ENCODE data around the gene DHX32.

DHX32 gene

GRCh38 chr10:125823663-125824251, 57.3 kb downstream of the DHX32 start:
- H3K4me3 ChIP-seq (ENCODE audit: low read length in 2 of 2), result peak overlapping the region; percentile 88 to 100
- H3K27ac ChIP-seq (ENCODE audit: low read length), result peak overlapping the region; percentile 89
- peaks cover 9 to 20% of the 10 kb centered on the region in 2 donors for H3K36me3 ChIP-seq (ENCODE audit: control insufficient read depth in 2 of 2, insufficient read depth in 2 of 2, low read length in 2 of 2)
- no peaks in the 10 kb centered on the region for H3K27me3 ChIP-seq (ENCODE audit: control insufficient read depth in 1 of 2, insufficient read depth in 2 of 2, low read length in 2 of 2)
- H3K9me3 ChIP-seq (ENCODE audit: control insufficient read depth in 2 of 2, low read length in 2 of 2), result no peaks in the 10 kb centered on the region
- peaks cover 21% of the 10 kb centered on the region for H3K4me1 ChIP-seq (ENCODE audit: control insufficient read depth, insufficient read depth, low read length)
- peak overlapping the region; percentile 89 to 98 for H3K9ac ChIP-seq (ENCODE audit: low read length in 2 of 2)

- no peaks in the 10 kb centered on the region for H3K9me3 ChIP-seq (ENCODE audit: control insufficient read depth in 2 of 2, low read length in 2 of 2)
- peak within 1 kb of the TSS; percentile 88 to 100 for H3K4me3 ChIP-seq (ENCODE audit: low read length in 2 of 2)
- H3K36me3 ChIP-seq (ENCODE audit: control insufficient read depth in 2 of 2, insufficient read depth in 2 of 2, low read length in 2 of 2), result peaks cover 2 to 14% of the 10 kb centered on the region in 2 donors
- H3K27ac ChIP-seq (ENCODE audit: low read length), result peak within 1 kb of the TSS; percentile 89
- H3K4me1 ChIP-seq (ENCODE audit: control insufficient read depth, insufficient read depth, low read length), result peaks cover 21% of the 10 kb centered on the region
- peak within 1 kb of the TSS; percentile 89 to 98 for H3K9ac ChIP-seq (ENCODE audit: low read length in 2 of 2)
- H3K27me3 ChIP-seq (ENCODE audit: control insufficient read depth in 1 of 2, insufficient read depth in 2 of 2, low read length in 2 of 2), result no peaks in the 10 kb centered on the region
Observed at GRCh38 chr10:125822878-125823662, 58.0 kb downstream of the DHX32 start, which contains the start of the genes BCCIP and UROS. TSS of gene BCCIP (plus strand) at chr10:125823546. CDS start at chr10:125823558, 12 bp downstream. TSS of gene UROS (minus strand) at chr10:125823258. CDS start at chr10:125816499, 6,759 bp downstream.

GRCh38 chr10:125820701-125821100, 60.4 kb downstream of the DHX32 start:
- Histone ChIP-seq H3K4me1 (ENCODE audit: control insufficient read depth, insufficient read depth, low read length) (peaks cover 21% of the 10 kb centered on the region), H3K9ac (ENCODE audit: low read length in 2 of 2) (no peak overlapping the region), H3K27ac (ENCODE audit: low read length) (no peak overlapping the region), H3K36me3 (ENCODE audit: control insufficient read depth in 2 of 2, insufficient read depth in 2 of 2, low read length in 2 of 2) (peaks cover 4 to 8% of the 10 kb centered on the region in 2 donors), H3K9me3 (ENCODE audit: control insufficient read depth in 2 of 2, low read length in 2 of 2) (no peaks in the 10 kb centered on the region), H3K4me3 (ENCODE audit: low read length in 2 of 2) (no peak overlapping the region), H3K27me3 (ENCODE audit: control insufficient read depth in 1 of 2, insufficient read depth in 2 of 2, low read length in 2 of 2) (no peaks in the 10 kb centered on the region)

GRCh38 chr10:125817337-125817946, 63.6 kb downstream of the DHX32 start:
- no peak overlapping the region for H3K4me3 ChIP-seq (ENCODE audit: low read length in 2 of 2)
- H3K27ac ChIP-seq (ENCODE audit: low read length), result no peak overlapping the region
- no peaks in the 10 kb centered on the region for H3K27me3 ChIP-seq (ENCODE audit: control insufficient read depth in 1 of 2, insufficient read depth in 2 of 2, low read length in 2 of 2)
- H3K9ac ChIP-seq (ENCODE audit: low read length in 2 of 2), result no peak overlapping the region
- peaks cover 9% of the 10 kb centered on the region for H3K4me1 ChIP-seq (ENCODE audit: control insufficient read depth, insufficient read depth, low read length)
- peaks cover 17 to 25% of the 10 kb centered on the region in 2 donors for H3K36me3 ChIP-seq (ENCODE audit: control insufficient read depth in 2 of 2, insufficient read depth in 2 of 2, low read length in 2 of 2)
- H3K9me3 ChIP-seq (ENCODE audit: control insufficient read depth in 2 of 2, low read length in 2 of 2), result no peaks in the 10 kb centered on the region

GRCh38 chr10:125816548-125816947, 64.5 kb downstream of the DHX32 start:
- Histone ChIP-seq H3K9me3 (ENCODE audit: control insufficient read depth in 2 of 2, low read length in 2 of 2) (no peaks in the 10 kb centered on the region), H3K4me3 (ENCODE audit: low read length in 2 of 2) (no peak overlapping the region), H3K4me1 (ENCODE audit: control insufficient read depth, insufficient read depth, low read length) (peaks cover under 1% of the 10 kb centered on the region), H3K36me3 (ENCODE audit: control insufficient read depth in 2 of 2, insufficient read depth in 2 of 2, low read length in 2 of 2) (peaks cover 17 to 28% of the 10 kb centered on the region in 2 donors), H3K9ac (ENCODE audit: low read length in 2 of 2) (no peak overlapping the region), H3K27me3 (ENCODE audit: control insufficient read depth in 1 of 2, insufficient read depth in 2 of 2, low read length in 2 of 2) (no peaks in the 10 kb centered on the region), H3K27ac (ENCODE audit: low read length) (no peak overlapping the region)

GRCh38 chr10:125815764-125816163, 65.3 kb downstream of the DHX32 start:
- no peaks in the 10 kb centered on the region for H3K27me3 ChIP-seq (ENCODE audit: control insufficient read depth in 1 of 2, insufficient read depth in 2 of 2, low read length in 2 of 2)
- H3K9me3 ChIP-seq (ENCODE audit: control insufficient read depth in 2 of 2, low read length in 2 of 2), result no peaks in the 10 kb centered on the region
- no peak overlapping the region for H3K4me3 ChIP-seq (ENCODE audit: low read length in 2 of 2)
- no peaks in the 10 kb centered on the region for H3K4me1 ChIP-seq (ENCODE audit: control insufficient read depth, insufficient read depth, low read length)
- H3K36me3 ChIP-seq (ENCODE audit: control insufficient read depth in 2 of 2, insufficient read depth in 2 of 2, low read length in 2 of 2), result peaks cover 17 to 34% of the 10 kb centered on the region in 2 donors
- H3K27ac ChIP-seq (ENCODE audit: low read length), result no peak overlapping the region
- no peak overlapping the region for H3K9ac ChIP-seq (ENCODE audit: low read length in 2 of 2)

GRCh38 chr10:125812128-125812750, 68.9 kb downstream of the DHX32 start:
- Histone ChIP-seq H3K9me3 (ENCODE audit: control insufficient read depth in 2 of 2, low read length in 2 of 2) (no peaks in the 10 kb centered on the region), H3K4me3 (ENCODE audit: low read length in 2 of 2) (no peak overlapping the region), H3K36me3 (ENCODE audit: control insufficient read depth in 2 of 2, insufficient read depth in 2 of 2, low read length in 2 of 2) (peaks cover 38 to 51% of the 10 kb centered on the region in 2 donors), H3K9ac (ENCODE audit: low read length in 2 of 2) (no peak overlapping the region), H3K4me1 (ENCODE audit: control insufficient read depth, insufficient read depth, low read length) (no peaks in the 10 kb centered on the region), H3K27me3 (ENCODE audit: control insufficient read depth in 1 of 2, insufficient read depth in 2 of 2, low read length in 2 of 2) (no peaks in the 10 kb centered on the region), H3K27ac (ENCODE audit: low read length) (no peak overlapping the region)

GRCh38 chr10:125811251-125811650, 69.8 kb downstream of the DHX32 start:
- Histone ChIP-seq H3K9me3 (ENCODE audit: control insufficient read depth in 2 of 2, low read length in 2 of 2) (no peaks in the 10 kb centered on the region), H3K36me3 (ENCODE audit: control insufficient read depth in 2 of 2, insufficient read depth in 2 of 2, low read length in 2 of 2) (peaks cover 48 to 58% of the 10 kb centered on the region in 2 donors), H3K4me3 (ENCODE audit: low read length in 2 of 2) (no peak overlapping the region)

GRCh38 chr10:125808047-125808446, 73.0 kb downstream of the DHX32 start:
- H3K36me3 ChIP-seq (ENCODE audit: control insufficient read depth in 2 of 2, insufficient read depth in 2 of 2, low read length in 2 of 2), result peaks cover 50 to 52% of the 10 kb centered on the region in 2 donors
- H3K27ac ChIP-seq (ENCODE audit: low read length), result no peak overlapping the region
- no peaks in the 10 kb centered on the region for H3K4me1 ChIP-seq (ENCODE audit: control insufficient read depth, insufficient read depth, low read length)
- H3K9me3 ChIP-seq (ENCODE audit: control insufficient read depth in 2 of 2, low read length in 2 of 2), result no peaks in the 10 kb centered on the region
- no peak overlapping the region for H3K9ac ChIP-seq (ENCODE audit: low read length in 2 of 2)
- H3K27me3 ChIP-seq (ENCODE audit: control insufficient read depth in 1 of 2, insufficient read depth in 2 of 2, low read length in 2 of 2), result no peaks in the 10 kb centered on the region
- H3K4me3 ChIP-seq (ENCODE audit: low read length in 2 of 2), result no peak overlapping the region

More at GRCh38 chr10:125811251-125811650, 69.8 kb downstream of the DHX32 start:
- H3K27me3 ChIP-seq (ENCODE audit: control insufficient read depth in 1 of 2, insufficient read depth in 2 of 2, low read length in 2 of 2), result no peaks in the 10 kb centered on the region
- no peaks in the 10 kb centered on the region for H3K4me1 ChIP-seq (ENCODE audit: control insufficient read depth, insufficient read depth, low read length)
- H3K27ac ChIP-seq (ENCODE audit: low read length), result no peak overlapping the region
- H3K9ac ChIP-seq (ENCODE audit: low read length in 2 of 2), result no peak overlapping the region

- Histone ChIP-seq H3K36me3 (ENCODE audit: control insufficient read depth in 2 of 2, insufficient read depth in 2 of 2, low read length in 2 of 2) (peaks cover 51 to 52% of the 10 kb centered on the region in 2 donors), H3K27ac (ENCODE audit: low read length) (no peak overlapping the region), H3K27me3 (ENCODE audit: control insufficient read depth in 1 of 2, insufficient read depth in 2 of 2, low read length in 2 of 2) (no peaks in the 10 kb centered on the region), H3K9me3 (ENCODE audit: control insufficient read depth in 2 of 2, low read length in 2 of 2) (no peaks in the 10 kb centered on the region), H3K9ac (ENCODE audit: low read length in 2 of 2) (no peak overlapping the region), H3K4me1 (ENCODE audit: control insufficient read depth, insufficient read depth, low read length) (no peaks in the 10 kb centered on the region), H3K4me3 (ENCODE audit: low read length in 2 of 2) (no peak overlapping the region)
Observed at GRCh38 chr10:125802739-125803138, 78.4 kb downstream of the DHX32 start.
